SK-MEL-5 (cell line): ENCODE measurements around the gene C1GALT1C1L. TPM values are rescaled to one million over a fixed set of nuclear protein-coding genes. Genes with fewer than 3 reads are reported as not detected.
"Not testable (repeated sequence)": the region's sequence is repeated elsewhere in the genome, so short reads cannot be mapped to it uniquely, and the experiment has no call there.

Source experiments
- DNase-seq: peaks from one replicate; pipeline ENCODE4 v3.0.0-alpha.2; 2016; ENCODE audit warnings: low read depth, low spot score
- in situ Hi-C: cut with HindIII; loops from 2 replicates; pipeline ENCODE4 v1.10.0; 2016; ENCODE audit warnings: low sequenced_read_pairs, high pct_unique_total_duplicates, low pct_unique_long_range_greater_than_20kb
- total RNA-seq: library from RNA; depleted of rRNA; stranded (reverse); fragments of >200 nt; shearing (Covaris generic); gene quantifications from 2 replicates; pipeline ENCODE4 v1.2.3, GENCODE V29; 2014; rRNA removed

C1GALT1C1L gene
- total RNA-seq, 1 experiment from 2014 or later = 1.2 TPM

GRCh38 chr2:43685357-43685756 lies 9.1 kb upstream of the C1GALT1C1L start:
- in situ Hi-C loops = no loop called here
- no peak for DNase-seq

- in situ Hi-C loops, DNase-seq: not testable (repeated sequence)
These were observed 1.6 kb upstream of the C1GALT1C1L start for GRCh38 chr2:43677783-43678182.

- in situ Hi-C loops = no loop called here
- DNase-seq = no peak
These were observed 445 bp downstream of the C1GALT1C1L start for GRCh38 chr2:43675646-43676321.

- in situ Hi-C loops = no loop called here
- no peak for DNase-seq
These were observed 19.0 kb downstream of the C1GALT1C1L start for GRCh38 chr2:43657241-43657640.

- in situ Hi-C loops = no loop called here
- no peak for DNase-seq
These were observed 22.7 kb downstream of the C1GALT1C1L start for GRCh38 chr2:43653506-43653905.

GRCh38 chr2:43648994-43649701 lies 27.1 kb downstream of the C1GALT1C1L start:
- no peak for DNase-seq
- in situ Hi-C loops = no loop called here

- in situ Hi-C loops = no loop called here
- no peak for DNase-seq
These were observed 32.5 kb downstream of the C1GALT1C1L start for GRCh38 chr2:43643680-43644079.

GRCh38 chr2:43642363-43642762 lies 33.9 kb downstream of the C1GALT1C1L start:
- DNase-seq = no peak
- in situ Hi-C loops = no loop called here

- DNase-seq = peak; percentile 94
- in situ Hi-C loops = no loop called here
These were observed 39.0 kb downstream of the C1GALT1C1L start, which contains the start of gene PLEKHH2 for GRCh38 chr2:43637030-43637803. PLEKHH2 (plus strand) TSS chr2:43637260; CDS start chr2:43644674, 7,414 bp downstream.

GRCh38 chr2:43636621-43637020 lies 39.6 kb downstream of the C1GALT1C1L start:
- no peak for DNase-seq
- in situ Hi-C loops = no loop called here

GRCh38 chr2:43636153-43636552 lies 40.1 kb downstream of the C1GALT1C1L start:
- in situ Hi-C loops, DNase-seq: not testable (repeated sequence)

- DNase-seq = peak; percentile 74
- in situ Hi-C loops = no loop called here
These were observed 41.5 kb downstream of the C1GALT1C1L start for GRCh38 chr2:43634604-43635306.

- peak; percentile 47 for DNase-seq
- in situ Hi-C loops = no loop called here
These were observed 44.5 kb downstream of the C1GALT1C1L start for GRCh38 chr2:43631618-43632317.

Other genes starting within 250 kb of the C1GALT1C1L start
- gene THADA, start 80.4 kb downstream of the C1GALT1C1L start, total RNA-seq = 50.3 and 57.3 TPM in 2 replicates
- 17.6 and 20.9 TPM in 2 replicates for gene PLEKHH2, start 39.2 kb downstream of the C1GALT1C1L start, total RNA-seq
- gene DYNC2LI1, start 97.6 kb upstream of the C1GALT1C1L start, total RNA-seq = 61.7 and 75.9 TPM in 2 replicates
- 0.08 and 0.11 TPM in 2 replicates for gene ABCG5, start 162.4 kb upstream of the C1GALT1C1L start, total RNA-seq
- gene ABCG8, start 162.5 kb upstream of the C1GALT1C1L start, total RNA-seq = not detected in 2 replicates